Left forelimb (tissue), 1 donor: ENCODE results near the gene CEP89.
"Not testable (repeated sequence)": the region's sequence is repeated elsewhere in the genome, so short reads cannot be mapped to it uniquely, and the experiment has no call there.

Experiments
- DNase-seq: peaks from one replicate; pipeline ENCODE4 v3.0.0-alpha.2; 2018; ENCODE audit warnings: low spot score

The CEP89 gene

GRCh38 chr19:32869966-32870573 is 101.7 kb downstream of the CEP89 start:
- DNase-seq = no peak

- DNase-seq = no peak
These were observed 102.3 kb downstream of the CEP89 start, which contains the start of gene SLC7A9 for GRCh38 chr19:32869369-32869965. SLC7A9 (minus strand) TSS chr19:32869767; CDS start chr19:32868534, 1,233 bp downstream.

- DNase-seq = no peak
These were observed 103.4 kb downstream of the CEP89 start for GRCh38 chr19:32868206-32868950.

- not testable (repeated sequence) for DNase-seq
These were observed 104.3 kb downstream of the CEP89 start for GRCh38 chr19:32867436-32867835.

- no peak for DNase-seq
These were observed 105.0 kb downstream of the CEP89 start for GRCh38 chr19:32866564-32867265.

- no peak for DNase-seq
These were observed 105.7 kb downstream of the CEP89 start for GRCh38 chr19:32866061-32866460.

GRCh38 chr19:32865326-32865725 is 106.4 kb downstream of the CEP89 start:
- no peak for DNase-seq

GRCh38 chr19:32864318-32865007 is 107.3 kb downstream of the CEP89 start:
- no peak for DNase-seq

- no peak for DNase-seq
These were observed 107.9 kb downstream of the CEP89 start for GRCh38 chr19:32863841-32864240.

GRCh38 chr19:32863301-32863700 is 108.5 kb downstream of the CEP89 start:
- no peak for DNase-seq

GRCh38 chr19:32862741-32863140 is 109.0 kb downstream of the CEP89 start:
- DNase-seq = no peak

- DNase-seq = no peak
These were observed 109.6 kb downstream of the CEP89 start for GRCh38 chr19:32862173-32862572.

GRCh38 chr19:32861596-32861995 is 110.2 kb downstream of the CEP89 start:
- DNase-seq = no peak

GRCh38 chr19:32859591-32859990 is 112.2 kb downstream of the CEP89 start:
- DNase-seq = no peak

- DNase-seq = no peak
These were observed 113.2 kb downstream of the CEP89 start for GRCh38 chr19:32858559-32858958.

- DNase-seq = no peak
These were observed 113.6 kb downstream of the CEP89 start for GRCh38 chr19:32858155-32858554.

- no peak for DNase-seq
These were observed 114.2 kb downstream of the CEP89 start for GRCh38 chr19:32857584-32857983.

GRCh38 chr19:32856818-32857217 is 114.9 kb downstream of the CEP89 start:
- DNase-seq = not testable (repeated sequence)

GRCh38 chr19:32852216-32852615 is 119.5 kb downstream of the CEP89 start:
- no peak for DNase-seq

- DNase-seq = not testable (repeated sequence)
These were observed 123.7 kb downstream of the CEP89 start for GRCh38 chr19:32848035-32848434.

GRCh38 chr19:32843716-32844245 is 128.0 kb downstream of the CEP89 start:
- no peak for DNase-seq

- DNase-seq = no peak
These were observed 129.7 kb downstream of the CEP89 start for GRCh38 chr19:32842061-32842460.
